Gastrocnemius medialis (tissue), 4 donors: ENCODE data around the gene MEF2D. TPM values are rescaled to one million over a fixed set of nuclear protein-coding genes. Genes with fewer than 3 reads are reported as not detected.

ENCODE experiments used
- ATAC-seq, 2 donors: fragments of 150-250 bp; one replicate each; pipeline ENCODE4 v1.9.1; 2016
- DNase-seq, 2 donors: peaks; one replicate each; pipeline ENCODE4 v3.0.0-alpha.2; 2019
- H3K27ac ChIP-seq, 4 donors: fragments of 200-600 bp; sonication (generic); 1 replicate in 1 of 4; 2 replicates in 3 of 4; pipeline ENCODE4 v1.5.1; 2016 to 2018; ENCODE audit warnings: mild to moderate bottlenecking in 2 of 4, moderate library complexity in 1 of 4
- H3K27me3 ChIP-seq, 3 donors: fragments of 200-600 bp; sonication (generic) in 2 of 3; 1 replicate in 1 of 3; 2 replicates in 2 of 3; pipeline versions ENCODE4 v1.5.1 to v1.6.0; 2016 to 2019; ENCODE audit warnings: mild to moderate bottlenecking in 1 of 3, moderate library complexity in 1 of 3
- H3K36me3 ChIP-seq, 2 donors: fragments of 200-600 bp; sonication (generic) in 1 of 2; one replicate each; pipeline ENCODE4 v1.5.1; 2017 to 2018
- H3K4me1 ChIP-seq, 2 donors: fragments of 200-600 bp; sonication (generic) in 1 of 2; one replicate each; pipeline ENCODE4 v1.5.1; 2016 to 2017; ENCODE audit warnings: mild to moderate bottlenecking in 2 of 2
- H3K4me3 ChIP-seq, 4 donors: fragments of 200-600 bp; sonication (generic) in 3 of 4; 1 replicate in 1 of 4; 2 replicates in 3 of 4; pipeline ENCODE4 v1.5.1; 2016 to 2019; ENCODE audit warnings: mild to moderate bottlenecking in 2 of 4
- H3K9me3 ChIP-seq, 3 donors: fragments of 200-600 bp; sonication (generic) in 2 of 3; 1 replicate in 1 of 3; 2 replicates in 2 of 3; pipeline ENCODE4 v1.5.1; 2016 to 2019
- CTCF ChIP-seq, 5 experiments: fragments of 450-650 bp in 3 of 5; fragments of 200-600 bp in 2 of 5; sonication (generic) in 2 of 5; IDR thresholded peaks in 4 of 5; conservative IDR thresholded peaks in 1 of 5; 1 replicate in 4 of 5; 2 replicates in 1 of 5; pipeline ENCODE4 v1.5.1; 2016 to 2019; ENCODE audit warnings: antibody characterized with exemption in 5 of 5, mild to moderate bottlenecking in 3 of 5, moderate library complexity in 3 of 5
- POLR2A ChIP-seq, 2 donors: fragments of 450-650 bp; IDR thresholded peaks; one replicate each; pipeline ENCODE4 v1.6.1; 2017; ENCODE audit warnings: antibody characterized with exemption in 2 of 2, mild to moderate bottlenecking in 2 of 2, moderate library complexity in 2 of 2
- in situ Hi-C, 4 donors: fragments of 200-750 bp; cut with MboI; loops; one replicate each; pipeline versions ENCODE4 v1.15.0 to v1.8.0; 2017; ENCODE audit warnings: low sequenced_read_pairs in 4 of 4
- intact Hi-C: fragments of 100-400 bp; cut with DNase I; formaldehyde crosslinking; loops from one replicate; pipeline ENCODE4 v1.15.1; 2023; ENCODE audit warnings: low total_unique reads
- total RNA-seq, 4 donors: library from RNA; depleted of rRNA; stranded (reverse); fragments of >200 nt; gene quantifications; one replicate each; pipeline versions ENCODE4 v1.1.0 to v1.2.3, GENCODE V29; 2016

Gene MEF2D
- total RNA-seq, 4 donors from 2014 or later = 129 to 260 (median 168) TPM

GRCh38 chr1:156467385-156467784, 33.2 kb downstream of the MEF2D start:
- peak overlapping the region; percentile 96 to 99 (median 98) for H3K27ac ChIP-seq
- no peak for ATAC-seq

GRCh38 chr1:156465747-156466365, 34.7 kb downstream of the MEF2D start:
- TF ChIP-seq CTCF (IDR thresholded peaks at IDR 0.05 in 4 of 5, conservative IDR thresholded peaks at IDR 0.05 in 1 of 5) = peak in 1 of 5 experiments; percentile 23
- no peak for TF ChIP-seq POLR2A (IDR thresholded peaks at IDR 0.05)
- Histone ChIP-seq H3K9me3 (no peaks in the 10 kb centered on the region), H3K4me1 (peaks cover 44 to 45% of the 10 kb centered on the region in 2 donors), H3K4me3 (no peak overlapping the region), H3K27me3 (no peaks in the 10 kb centered on the region), H3K36me3 (peaks cover 0 to 39% of the 10 kb centered on the region in 2 donors), H3K27ac (peak overlapping the region; percentile 96 to 99 (median 98))
- in situ Hi-C loops (no loop called here), intact Hi-C loops (loop anchor here (10.0 kb wide), 1 partner anchor 361 kb away; no protein-coding TSS in a partner anchor)
- no peak for ATAC-seq
- DNase-seq = no peak

More at GRCh38 chr1:156467385-156467784, 33.2 kb downstream of the MEF2D start:
- intact Hi-C loops (loop anchor here (10.0 kb wide), 1 partner anchor 363 kb away; no protein-coding TSS in a partner anchor), in situ Hi-C loops (no loop called here)
- Histone ChIP-seq H3K4me3 (no peak overlapping the region), H3K4me1 (peaks cover 54 to 59% of the 10 kb centered on the region in 2 donors), H3K9me3 (no peaks in the 10 kb centered on the region), H3K36me3 (peaks cover 0 to 52% of the 10 kb centered on the region in 2 donors), H3K27me3 (no peaks in the 10 kb centered on the region)
- TF ChIP-seq POLR2A (IDR thresholded peaks at IDR 0.05) (no peak), CTCF (IDR thresholded peaks at IDR 0.05 in 4 of 5, conservative IDR thresholded peaks at IDR 0.05 in 1 of 5) (no peak)
- DNase-seq = no peak

GRCh38 chr1:156464825-156465452, 35.6 kb downstream of the MEF2D start:
- ATAC-seq (peak in 1 of 2 donors; percentile 10), DNase-seq (no peak)
- H3K4me3 ChIP-seq = no peak overlapping the region
- H3K36me3 ChIP-seq = peaks cover 0 to 34% of the 10 kb centered on the region in 2 donors
- intact Hi-C loops = loop anchor here (10.0 kb wide), 1 partner anchor 360 kb away; no protein-coding TSS in a partner anchor
- TF ChIP-seq CTCF (IDR thresholded peaks at IDR 0.05 in 4 of 5, conservative IDR thresholded peaks at IDR 0.05 in 1 of 5) = no peak
- no peak for TF ChIP-seq POLR2A (IDR thresholded peaks at IDR 0.05)
- H3K9me3 ChIP-seq = no peaks in the 10 kb centered on the region
- peak overlapping the region; percentile 96 to 99 (median 98) for H3K27ac ChIP-seq
- no peaks in the 10 kb centered on the region for H3K27me3 ChIP-seq
- in situ Hi-C loops = no loop called here
- H3K4me1 ChIP-seq = peaks cover 41 to 45% of the 10 kb centered on the region in 2 donors

GRCh38 chr1:156464335-156464734, 36.2 kb downstream of the MEF2D start:
- Histone ChIP-seq H3K9me3 (no peaks in the 10 kb centered on the region), H3K27me3 (no peaks in the 10 kb centered on the region), H3K4me1 (peaks cover 38 to 45% of the 10 kb centered on the region in 2 donors), H3K27ac (peak overlapping the region; percentile 96 to 99 (median 98)), H3K4me3 (no peak overlapping the region), H3K36me3 (peaks cover 0 to 28% of the 10 kb centered on the region in 2 donors)
- intact Hi-C loops (loop anchor here (10.0 kb wide), 1 partner anchor 360 kb away; no protein-coding TSS in a partner anchor), in situ Hi-C loops (no loop called here)
- ATAC-seq = peak; percentile 4 to 16
- no peak for DNase-seq
- TF ChIP-seq POLR2A (IDR thresholded peaks at IDR 0.05) (no peak), CTCF (IDR thresholded peaks at IDR 0.05 in 4 of 5, conservative IDR thresholded peaks at IDR 0.05 in 1 of 5) (no peak)
